ENCODE measurements around the gene ATP5F1E. TPM values are rescaled to one million over a fixed set of nuclear protein-coding genes. Genes with fewer than 3 reads are reported as not detected.
"Not testable (repeated sequence)": the region's sequence is repeated elsewhere in the genome, so short reads cannot be mapped to it uniquely, and the experiment has no call there.

ATP5F1E gene
- total RNA-seq, 1 donor from 2014 or later = 16.1 TPM

DNA sequence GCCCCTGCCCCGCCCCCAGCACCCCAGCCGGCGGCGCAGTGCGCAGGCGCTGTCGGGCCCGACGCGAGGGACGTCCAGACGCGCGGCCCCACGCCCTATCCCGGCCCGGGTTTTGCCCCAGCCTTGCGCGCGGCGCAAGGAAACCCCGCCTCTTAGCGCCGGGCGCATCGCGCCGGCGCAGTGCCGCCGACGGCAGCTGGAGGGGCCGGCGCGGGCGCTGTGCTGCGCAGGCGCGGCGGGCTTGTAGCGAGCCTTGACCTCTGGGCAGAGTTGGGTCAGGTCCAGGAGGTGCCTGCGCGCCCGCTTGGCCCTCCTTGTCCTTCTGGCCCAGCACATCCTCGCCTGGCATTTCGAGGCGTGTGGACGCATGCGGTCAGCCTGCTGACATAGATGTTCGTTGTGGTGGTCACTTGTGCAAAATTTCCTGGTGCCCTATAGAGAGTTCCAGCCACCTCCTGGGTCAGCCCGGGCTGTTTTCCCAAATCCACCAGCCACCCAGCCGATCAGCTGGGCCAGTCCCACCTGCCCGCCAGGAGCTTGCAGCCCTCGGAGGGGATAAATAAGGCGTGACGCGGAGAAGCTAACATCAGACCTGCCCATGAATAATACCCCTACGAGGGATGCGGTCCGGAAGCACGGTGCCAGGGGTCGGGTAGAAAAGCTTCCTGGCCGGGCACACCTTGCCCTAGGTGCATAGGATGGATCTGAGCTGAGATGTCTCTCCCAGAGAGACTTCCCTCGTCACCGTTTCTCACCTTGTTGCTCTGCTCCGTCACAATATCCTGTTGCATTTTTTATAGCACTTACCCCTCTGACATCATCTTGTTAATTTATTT lies 10.9 kb upstream of the ATP5F1E start:
- DNase-seq = peak; percentile 97

DNA sequence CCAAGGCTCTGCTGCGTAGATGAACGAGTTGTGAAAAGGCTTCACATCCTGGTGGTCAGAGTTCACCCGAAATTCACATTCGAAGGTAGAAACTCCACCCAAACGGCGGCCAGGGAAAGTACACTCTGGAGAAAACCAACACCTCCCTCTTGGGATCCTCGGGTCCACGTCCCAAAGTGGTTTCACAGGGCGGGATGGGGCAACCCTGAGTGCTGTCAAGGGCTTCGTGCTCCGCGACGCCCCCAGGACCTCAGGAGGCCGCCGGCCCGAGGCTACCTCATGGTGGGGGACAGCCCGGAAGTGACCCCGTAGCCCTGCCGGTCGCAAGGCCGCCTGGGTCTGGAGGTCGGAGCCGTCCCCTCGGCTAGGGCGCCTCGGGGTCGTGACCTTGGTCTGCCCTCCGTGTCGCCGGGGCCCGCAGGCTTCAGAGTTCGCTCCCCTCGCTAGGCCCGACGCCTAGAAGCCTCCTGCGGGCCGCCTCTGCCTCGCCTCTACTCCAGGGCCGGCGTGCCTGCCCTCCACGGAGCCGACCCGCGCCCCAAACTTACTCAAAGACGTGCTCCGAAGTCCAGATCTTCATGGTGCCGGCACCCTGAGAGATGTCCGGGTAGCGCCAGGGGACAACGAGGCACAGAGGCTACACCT lies 10.1 kb upstream of the ATP5F1E start, which contains the start of gene PRELID3B:
PRELID3B (minus strand) TSS at position 636 of the 645 bp plus-strand sequence; CDS start at position 580, 56 bp downstream.
- peak; percentile 19 for DNase-seq

DNA sequence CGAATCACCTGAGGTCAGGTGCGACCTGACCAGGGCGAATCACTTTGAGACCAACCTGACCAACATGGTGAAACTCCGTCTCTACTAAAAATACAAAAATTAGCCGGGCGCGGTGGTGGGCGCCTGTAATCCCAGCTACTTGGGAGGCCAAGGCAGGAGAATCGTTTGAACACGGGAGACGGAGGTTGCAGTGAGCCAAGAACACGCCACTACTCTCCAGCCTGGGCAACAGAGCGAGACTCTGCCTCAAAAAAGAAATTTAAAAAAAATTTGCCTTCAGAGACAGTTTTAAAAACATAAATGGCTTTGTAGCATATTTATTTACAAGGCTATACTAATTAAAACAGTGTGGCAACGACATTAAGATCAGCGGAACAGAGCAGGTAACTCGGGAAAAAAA lies 9.4 kb upstream of the ATP5F1E start:
- not testable (repeated sequence) for DNase-seq

DNA sequence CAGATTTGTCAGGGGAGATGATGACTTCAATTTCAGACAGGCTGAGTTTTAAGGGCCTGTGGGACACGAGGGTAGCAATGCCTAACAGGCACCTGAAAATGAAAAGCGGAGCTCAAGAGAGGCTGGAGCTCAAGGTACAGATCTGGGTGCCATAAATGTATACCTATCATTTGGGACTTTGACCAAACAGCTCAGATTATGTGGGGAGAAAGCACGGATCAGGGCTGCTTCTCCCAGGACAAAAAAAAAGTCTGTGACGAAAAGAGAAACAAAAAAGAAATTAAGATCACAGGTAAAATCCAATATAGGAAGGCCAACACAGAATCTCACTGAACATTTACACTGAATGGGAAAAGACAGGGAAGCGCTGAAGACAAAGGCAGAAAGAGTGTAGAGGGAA lies 8.5 kb upstream of the ATP5F1E start:
- no peak for DNase-seq

DNA sequence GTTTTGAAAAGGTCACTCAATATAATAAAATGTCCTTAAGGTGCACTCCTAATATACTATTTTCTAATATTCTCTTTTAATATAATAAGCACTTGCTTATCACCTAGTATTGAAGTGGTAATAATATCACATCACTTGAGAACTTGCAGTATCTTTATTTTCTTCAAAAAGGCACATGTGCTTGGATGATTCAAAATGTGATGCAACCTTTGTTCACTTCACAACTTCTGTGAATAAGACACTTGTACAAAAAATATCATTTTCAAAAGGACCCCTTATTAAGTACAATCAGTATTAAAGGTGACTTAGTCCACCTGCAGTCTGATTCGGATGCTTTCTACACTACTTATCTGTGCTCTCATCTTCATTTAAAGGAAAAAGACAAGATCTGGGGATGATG lies 7.1 kb upstream of the ATP5F1E start:
- no peak for DNase-seq

DNA sequence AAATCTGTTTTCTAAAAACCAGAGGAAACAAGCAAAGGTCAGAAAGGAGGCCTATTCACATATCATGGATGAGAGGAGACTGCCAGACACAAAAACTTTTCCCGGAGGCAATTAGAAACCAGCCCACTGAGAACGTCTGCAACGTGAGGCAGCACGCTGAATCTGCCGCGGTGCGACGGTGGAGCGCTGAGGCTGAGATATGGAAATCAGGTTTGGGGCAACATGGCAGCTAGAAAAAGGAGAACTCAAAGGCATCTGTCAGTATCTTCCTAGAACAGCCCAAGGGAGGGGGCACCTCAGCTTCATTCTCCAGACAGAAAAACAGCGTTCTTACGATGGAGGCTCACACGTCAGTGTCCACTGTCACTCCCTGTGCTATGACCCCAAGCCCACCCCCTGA lies 5.3 kb upstream of the ATP5F1E start:
- no peak for DNase-seq

DNA sequence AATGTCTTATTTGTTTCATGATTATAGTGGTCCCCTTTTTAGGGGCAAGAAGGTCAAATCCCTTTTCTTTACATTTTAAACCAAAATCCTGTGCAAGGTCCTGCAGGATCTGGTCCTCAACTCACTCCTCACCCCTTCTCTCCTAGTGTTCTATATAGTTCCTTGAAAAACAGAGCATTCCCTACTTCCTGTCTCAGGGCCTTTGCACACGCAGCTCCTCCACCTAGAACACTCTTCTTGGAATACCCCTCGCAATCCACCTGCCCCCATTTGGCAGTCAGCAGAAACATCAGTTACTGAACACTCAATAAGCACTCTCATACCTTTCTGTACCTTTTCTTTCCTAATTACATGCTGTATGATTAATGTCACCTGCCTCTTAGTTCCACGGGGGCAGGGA lies 3.2 kb upstream of the ATP5F1E start:
- no peak for DNase-seq

DNA sequence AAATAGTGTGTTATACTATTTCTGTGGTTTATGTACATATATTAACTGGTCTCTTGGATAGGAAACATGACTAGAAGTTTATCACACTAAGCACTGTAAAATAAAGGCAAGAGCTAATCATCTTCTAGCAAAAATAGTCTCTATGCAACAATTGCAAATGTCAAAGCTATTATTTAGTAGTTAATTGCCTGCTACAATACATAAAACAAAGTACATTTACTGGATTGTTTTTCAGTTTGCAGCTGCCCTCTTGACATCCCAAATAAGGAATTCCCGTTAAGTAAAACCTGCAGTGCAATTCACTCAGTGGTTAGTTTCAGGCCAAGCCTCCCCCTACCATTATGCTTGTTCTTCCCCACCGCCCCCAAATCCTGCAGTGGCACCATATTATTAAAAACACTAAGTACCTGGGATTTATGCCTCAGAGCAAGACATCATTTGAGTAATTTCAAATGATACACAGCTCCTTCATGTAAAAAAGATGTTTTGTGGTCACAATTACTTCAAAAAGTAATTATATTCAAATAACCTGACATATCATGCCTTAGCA lies 1.6 kb upstream of the ATP5F1E start:
- DNase-seq = no peak

DNA sequence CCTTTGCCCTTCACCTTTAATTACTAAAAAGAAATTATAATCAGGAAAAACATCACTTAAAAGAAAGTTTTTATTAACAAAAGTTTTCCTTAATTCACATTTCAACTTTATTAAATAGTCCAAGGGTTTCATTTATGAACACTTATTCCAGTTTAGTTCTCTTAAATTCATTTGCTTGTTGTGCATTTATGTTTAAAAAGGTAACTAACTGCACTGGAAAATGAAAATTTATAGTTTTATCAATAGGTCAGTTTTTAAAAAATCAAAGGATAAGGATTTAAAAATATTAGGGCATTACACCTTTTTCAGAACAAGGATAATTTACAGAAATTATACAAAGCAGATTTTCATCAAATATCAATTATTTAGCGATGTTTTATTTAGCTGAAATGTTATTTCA lies 958 bp upstream of the ATP5F1E start:
- no peak for DNase-seq

DNA sequence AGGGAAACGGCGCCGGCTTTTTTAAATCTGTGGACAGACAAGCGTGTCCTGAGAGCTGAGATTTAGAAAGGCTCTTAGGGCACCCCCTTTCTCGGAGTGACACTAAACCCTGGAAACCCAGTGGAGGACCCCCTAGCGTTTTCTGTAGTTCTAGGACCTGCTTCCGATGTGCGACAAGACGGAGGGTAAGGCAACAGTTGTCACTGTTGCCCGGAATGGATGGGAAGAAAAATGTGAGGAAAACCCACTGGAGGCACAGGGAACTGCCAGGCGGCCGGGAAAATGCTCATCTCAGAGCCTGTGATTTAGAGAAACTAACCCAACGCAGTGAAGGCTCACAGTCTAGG lies 551 bp upstream of the ATP5F1E start:
- DNase-seq = no peak

DNA sequence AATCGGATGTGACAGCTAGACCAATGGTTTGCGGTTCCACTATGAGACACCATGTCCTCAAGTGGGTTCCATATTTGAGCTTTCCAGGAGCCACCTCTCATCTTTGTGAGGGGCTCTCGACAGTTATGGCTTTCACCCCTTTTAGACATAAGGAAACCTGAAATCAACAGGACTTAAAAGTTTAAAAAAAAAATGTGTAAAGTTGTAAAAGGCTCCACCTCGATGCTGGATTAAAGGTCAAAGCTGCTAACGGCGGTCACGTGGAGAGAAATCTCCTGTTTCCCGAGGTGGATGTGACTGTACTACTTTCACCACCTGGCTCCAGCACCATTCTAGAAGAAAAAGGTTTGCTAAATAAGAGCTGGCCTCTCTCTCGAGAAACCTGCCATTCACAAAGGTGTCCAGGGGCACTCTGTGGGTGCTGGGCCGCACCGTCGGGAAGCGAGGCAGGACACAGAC lies 542 bp downstream of the ATP5F1E start:
- DNase-seq = peak; percentile 14

DNA sequence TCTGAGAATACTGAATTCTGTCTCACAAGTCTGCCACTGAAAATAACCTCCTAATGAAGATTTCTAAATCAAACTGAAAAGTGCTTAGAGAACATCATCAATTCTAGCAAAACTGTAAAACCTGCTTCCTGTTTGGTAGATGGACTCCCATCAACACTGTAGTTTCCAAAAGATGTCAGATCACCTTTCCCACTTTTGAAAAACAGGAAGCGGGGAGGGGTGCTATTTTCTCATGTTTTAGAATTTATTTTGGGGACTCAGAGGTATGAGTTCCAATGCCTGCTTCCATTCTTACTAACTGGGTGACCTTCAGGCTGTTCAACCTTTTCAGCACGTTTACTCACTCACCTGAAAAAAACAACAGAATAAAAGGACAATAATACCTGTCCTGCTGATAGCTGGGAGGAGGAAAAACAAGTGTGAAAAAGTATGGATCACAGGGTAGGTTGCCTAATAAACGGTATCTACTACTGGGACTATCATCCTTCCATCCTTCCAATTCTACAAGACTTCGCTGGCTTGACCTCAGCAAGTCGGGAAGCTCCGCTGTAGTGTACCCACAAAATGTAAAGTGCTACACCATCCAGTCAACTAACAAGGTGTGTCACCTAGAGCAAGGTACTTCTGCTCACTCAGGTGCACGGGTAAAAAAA lies 1.1 kb downstream of the ATP5F1E start:
- DNase-seq = no peak

DNA sequence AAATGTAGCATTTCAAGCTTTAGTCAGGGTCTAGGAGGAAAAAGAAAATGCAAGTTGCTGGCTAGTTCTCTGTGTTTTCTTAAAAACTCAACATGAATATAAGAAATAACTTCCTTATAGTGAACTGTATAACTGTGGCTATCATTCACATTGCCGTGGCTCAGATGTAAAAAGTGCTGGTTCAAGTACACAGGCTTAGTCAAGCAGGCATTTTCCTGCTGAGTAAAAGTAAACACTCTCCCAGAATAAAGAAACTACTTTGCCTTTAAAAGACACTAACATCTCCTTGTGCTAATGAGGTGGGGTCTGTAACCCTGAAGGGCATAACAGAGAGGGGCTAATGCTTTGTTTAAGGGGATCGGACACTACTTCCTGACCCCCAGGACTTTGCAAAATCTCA lies 3.3 kb downstream of the ATP5F1E start:
- no peak for DNase-seq

DNA sequence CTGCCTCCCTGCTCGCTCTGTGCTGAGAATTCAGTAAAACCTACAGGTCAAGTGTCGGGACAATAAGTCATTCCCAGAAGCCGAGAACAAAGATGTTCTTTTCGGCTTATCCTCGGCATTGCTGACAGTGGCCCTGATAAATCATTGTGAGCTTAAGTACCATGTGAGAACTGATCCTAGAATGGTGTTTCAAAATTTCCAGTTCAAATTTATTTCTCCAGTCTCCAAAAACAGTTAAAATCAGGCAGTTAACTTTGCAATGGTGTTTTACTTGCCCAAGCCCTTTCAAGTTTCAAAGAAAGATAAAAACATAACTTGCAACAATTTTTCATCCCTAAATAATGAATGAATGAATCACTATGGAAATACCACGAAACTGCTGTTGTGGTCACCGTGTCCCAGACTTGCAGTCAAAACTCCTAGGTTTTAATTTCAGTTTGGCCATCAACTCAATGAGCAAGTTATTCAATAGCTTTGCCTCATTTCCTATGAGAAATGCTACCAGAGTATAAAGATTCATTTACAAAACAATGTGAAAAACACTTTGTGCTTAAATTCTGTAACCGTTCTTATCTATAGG lies 4.3 kb downstream of the ATP5F1E start:
- DNase-seq = no peak

DNA sequence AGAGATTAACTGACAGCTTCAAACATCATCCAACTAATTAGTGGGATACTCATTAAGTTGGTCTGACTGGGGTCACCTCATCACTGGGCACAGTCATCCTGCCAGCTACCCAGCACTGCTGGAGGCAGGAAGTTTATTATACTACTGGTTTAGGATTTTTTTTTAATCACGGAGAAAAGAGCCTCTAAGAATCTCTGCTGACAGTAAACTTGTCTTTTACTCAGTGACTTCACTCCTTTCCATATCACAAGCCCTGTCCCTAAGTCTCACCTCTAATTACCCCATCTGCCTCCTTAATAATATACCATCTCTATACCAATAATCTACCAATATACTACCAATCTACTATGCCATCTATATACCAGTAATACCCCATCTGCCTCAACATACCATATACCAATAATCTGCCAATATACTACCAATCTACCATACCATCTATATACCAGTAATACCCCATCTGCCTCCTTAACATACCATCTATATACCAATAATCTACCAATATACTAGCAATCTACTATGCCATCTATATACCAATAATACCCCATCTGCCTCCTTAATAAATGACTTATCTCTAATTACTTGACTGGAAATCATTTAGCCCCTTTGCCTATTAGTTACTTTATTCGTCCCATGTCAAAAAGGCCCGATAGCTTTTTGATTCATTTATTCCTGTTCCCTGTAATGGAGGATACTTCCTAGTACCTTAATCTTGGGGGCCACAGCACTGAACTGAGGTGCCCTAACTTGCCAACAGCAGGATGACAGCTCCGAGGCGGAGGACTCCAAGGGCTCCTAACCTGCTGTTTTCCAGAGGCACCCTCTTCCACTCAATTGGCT lies 5.0 kb downstream of the ATP5F1E start:
- no peak for DNase-seq

DNA sequence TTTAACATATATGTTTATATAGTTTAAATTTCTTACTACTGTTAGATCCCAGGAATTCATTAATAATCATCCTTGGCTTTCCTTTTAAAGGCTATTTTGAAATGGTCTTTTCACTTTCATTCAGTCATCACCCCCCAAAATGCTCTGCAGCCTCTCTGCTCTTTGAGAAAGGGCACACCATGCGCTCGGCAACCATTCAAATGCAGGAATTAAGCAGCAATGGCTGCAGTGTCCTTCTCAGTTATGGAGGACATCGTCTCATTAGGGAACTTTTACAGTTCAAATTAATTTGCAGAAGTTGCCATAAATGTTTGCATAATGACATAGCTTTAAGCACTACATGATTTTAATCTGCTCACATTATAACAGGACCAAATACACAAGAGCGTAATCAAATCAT lies 6.6 kb downstream of the ATP5F1E start:
- no peak for DNase-seq

DNA sequence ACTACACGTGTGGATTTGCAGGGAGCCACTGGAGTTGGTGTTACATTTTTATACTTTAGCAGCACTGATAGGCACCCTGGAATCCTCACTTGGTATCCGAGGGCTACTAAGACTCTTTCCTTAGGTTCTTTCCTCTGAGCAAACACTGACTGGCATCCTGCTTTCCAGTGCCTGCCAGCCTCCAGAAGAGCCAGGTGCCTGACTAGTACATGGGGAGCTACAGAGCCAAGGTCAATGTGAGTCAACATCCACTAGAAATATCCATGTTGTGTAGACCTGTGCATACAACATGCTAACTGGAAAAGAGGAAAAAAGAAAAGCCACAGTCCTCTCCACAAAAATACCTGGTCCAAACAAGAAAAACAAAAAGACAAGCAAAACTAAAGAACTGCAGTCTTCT lies 7.0 kb downstream of the ATP5F1E start:
- DNase-seq = no peak

DNA sequence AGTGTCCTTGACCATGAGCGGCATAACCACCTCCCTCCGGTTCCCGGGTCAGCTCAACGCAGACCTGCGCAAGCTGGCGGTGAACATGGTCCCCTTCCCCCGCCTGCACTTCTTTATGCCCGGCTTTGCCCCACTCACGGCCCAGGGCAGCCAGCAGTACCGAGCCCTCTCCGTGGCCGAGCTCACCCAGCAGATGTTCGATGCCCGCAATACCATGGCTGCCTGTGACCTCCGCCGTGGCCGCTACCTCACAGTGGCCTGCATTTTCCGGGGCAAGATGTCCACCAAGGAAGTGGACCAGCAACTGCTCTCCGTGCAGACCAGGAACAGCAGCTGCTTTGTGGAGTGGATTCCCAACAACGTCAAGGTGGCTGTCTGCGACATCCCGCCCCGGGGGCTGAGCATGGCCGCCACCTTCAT lies 8.0 kb downstream of the ATP5F1E start:
- DNase-seq = no peak

DNA sequence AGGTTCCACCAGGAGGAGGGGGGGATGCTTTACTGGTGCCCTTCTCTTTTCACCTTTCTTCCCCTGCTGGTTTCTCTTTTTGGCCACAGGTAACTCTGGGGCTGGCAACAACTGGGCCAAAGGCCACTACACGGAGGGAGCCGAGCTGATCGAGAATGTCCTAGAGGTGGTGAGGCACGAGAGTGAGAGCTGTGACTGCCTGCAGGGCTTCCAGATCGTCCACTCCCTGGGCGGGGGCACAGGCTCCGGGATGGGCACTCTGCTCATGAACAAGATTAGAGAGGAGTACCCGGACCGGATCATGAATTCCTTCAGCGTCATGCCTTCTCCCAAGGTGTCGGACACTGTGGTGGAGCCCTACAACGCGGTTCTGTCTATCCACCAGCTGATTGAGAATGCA lies 8.5 kb downstream of the ATP5F1E start:
- DNase-seq = no peak

DNA sequence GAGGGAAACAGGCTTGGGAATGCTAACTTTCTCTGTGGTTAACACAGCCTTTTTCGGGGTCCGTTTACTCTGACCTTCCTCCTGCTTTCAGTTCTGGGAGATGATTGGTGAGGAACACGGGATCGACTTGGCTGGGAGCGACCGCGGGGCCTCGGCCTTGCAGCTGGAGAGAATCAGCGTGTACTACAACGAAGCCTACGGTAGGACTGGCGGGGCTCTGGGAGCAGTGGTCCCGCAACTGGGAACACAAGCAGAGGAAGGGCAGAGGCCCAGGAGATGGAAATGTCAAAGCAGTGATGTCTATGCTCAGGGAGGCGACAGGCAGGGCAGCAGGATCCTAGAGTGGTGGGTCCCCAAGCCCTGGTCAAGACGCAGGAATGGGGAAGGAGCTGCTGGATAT lies 9.4 kb downstream of the ATP5F1E start:
- no peak for DNase-seq

DNA sequence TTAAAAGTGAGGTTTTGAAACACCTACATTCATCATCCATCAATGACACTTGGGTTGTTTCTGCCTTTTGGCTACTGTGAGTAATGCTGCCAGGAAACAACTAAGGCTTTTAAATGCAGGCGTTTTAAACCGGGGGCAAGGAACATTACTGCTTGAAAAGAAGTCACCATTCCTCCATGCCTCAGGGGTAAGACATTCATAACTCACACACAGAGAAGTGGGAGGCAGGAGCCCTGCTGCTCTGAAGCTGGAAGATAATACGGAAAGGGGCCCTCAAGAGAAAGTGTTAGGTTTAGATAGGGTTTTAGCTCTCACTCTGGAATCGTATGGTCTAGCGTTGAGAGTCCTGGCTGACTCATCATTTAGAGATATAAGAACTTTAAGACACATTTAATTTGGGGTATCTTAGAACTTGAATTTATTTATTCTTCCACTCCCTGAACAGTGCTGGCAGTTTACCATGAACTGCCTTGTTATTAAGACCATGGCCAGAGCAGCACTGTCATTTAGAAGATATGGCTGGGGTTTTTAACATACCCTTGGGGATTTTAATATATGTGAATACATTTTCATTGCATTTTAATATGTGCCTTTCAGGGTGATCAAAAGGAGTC lies 11.1 kb downstream of the ATP5F1E start:
- DNase-seq = no peak

All from tongue (tissue), 2 donors.